Peyer's patch (tissue), 4 donors: ENCODE results near the gene ZNF467.

ENCODE experiments used
- POLR2A ChIP-seq, 2 donors: fragments of 450-650 bp; IDR thresholded peaks; one replicate each; pipeline ENCODE4 v1.5.1; 2017; ENCODE audit warnings: antibody characterized with exemption in 2 of 2, mild to moderate bottlenecking in 2 of 2, moderate library complexity in 2 of 2
- TF ChIP-seq, protein P1 (sequence below), 6 experiments: fragments of 450-650 bp in 4 of 6; fragments of 200-600 bp in 2 of 6; sonication (generic) in 1 of 6; IDR thresholded peaks; one replicate each; pipeline ENCODE4 v1.5.1; 2017 to 2019; ENCODE audit warnings: antibody characterized with exemption in 6 of 6, mild to moderate bottlenecking in 3 of 6, moderate library complexity in 1 of 6

DNA sequence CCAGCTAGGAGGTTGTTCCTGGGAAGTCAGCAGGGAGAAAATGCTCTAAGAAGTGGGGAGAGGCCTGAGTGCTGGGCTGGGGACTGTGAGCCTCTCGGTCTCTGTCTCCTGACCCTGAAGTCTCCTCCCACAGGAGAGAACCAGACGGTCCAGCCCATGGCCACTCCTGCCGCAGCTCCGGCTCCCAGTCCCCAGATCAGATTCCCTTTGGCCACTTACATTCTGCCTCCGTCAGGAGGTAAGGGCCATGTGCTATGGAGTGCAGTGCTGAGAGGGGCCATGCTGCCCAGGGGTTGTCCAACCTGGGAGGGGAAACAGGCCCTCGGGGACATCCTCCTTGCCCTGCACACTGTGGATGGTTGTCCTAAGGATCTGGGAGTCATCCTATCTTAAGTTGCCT is 21.3 kb upstream of the ZNF467 start:
- no peak for TF ChIP-seq POLR2A (IDR thresholded peaks at IDR 0.05)
- TF ChIP-seq, protein P1, sequence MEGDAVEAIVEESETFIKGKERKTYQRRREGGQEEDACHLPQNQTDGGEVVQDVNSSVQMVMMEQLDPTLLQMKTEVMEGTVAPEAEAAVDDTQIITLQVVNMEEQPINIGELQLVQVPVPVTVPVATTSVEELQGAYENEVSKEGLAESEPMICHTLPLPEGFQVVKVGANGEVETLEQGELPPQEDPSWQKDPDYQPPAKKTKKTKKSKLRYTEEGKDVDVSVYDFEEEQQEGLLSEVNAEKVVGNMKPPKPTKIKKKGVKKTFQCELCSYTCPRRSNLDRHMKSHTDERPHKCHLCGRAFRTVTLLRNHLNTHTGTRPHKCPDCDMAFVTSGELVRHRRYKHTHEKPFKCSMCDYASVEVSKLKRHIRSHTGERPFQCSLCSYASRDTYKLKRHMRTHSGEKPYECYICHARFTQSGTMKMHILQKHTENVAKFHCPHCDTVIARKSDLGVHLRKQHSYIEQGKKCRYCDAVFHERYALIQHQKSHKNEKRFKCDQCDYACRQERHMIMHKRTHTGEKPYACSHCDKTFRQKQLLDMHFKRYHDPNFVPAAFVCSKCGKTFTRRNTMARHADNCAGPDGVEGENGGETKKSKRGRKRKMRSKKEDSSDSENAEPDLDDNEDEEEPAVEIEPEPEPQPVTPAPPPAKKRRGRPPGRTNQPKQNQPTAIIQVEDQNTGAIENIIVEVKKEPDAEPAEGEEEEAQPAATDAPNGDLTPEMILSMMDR (IDR thresholded peaks at IDR 0.05), result no peak
